GM12865 (cell line): ENCODE results near the gene PSAPL1.
"Not testable (repeated sequence)": the region's sequence is repeated elsewhere in the genome, so short reads cannot be mapped to it uniquely, and the experiment has no call there.

Experiments used
- DNase-seq: peaks from one replicate; pipeline ENCODE4 v3.0.0; 2010; ENCODE audit warnings: low read depth
- H3K4me3 ChIP-seq: 2 replicates; pipeline ENCODE4 v1.5.1; 2011; ENCODE audit warnings: mild to moderate bottlenecking, low read depth, low read length, control low read depth
- TF ChIP-seq, protein P1 (sequence below): IDR thresholded peaks from 2 replicates; pipeline ENCODE4 v1.5.1; 2011; ENCODE audit warnings: low read length, control low read depth, low read depth, inconsistent platforms; ENCODE audit not compliant: insufficient read depth; ENCODE audit errors: missing control alignments

PSAPL1 gene

GRCh38 chr4:7460566-7460965, 25.8 kb upstream of the PSAPL1 start:
- DNase-seq: no peak
- H3K4me3 ChIP-seq: no peak overlapping the region
- TF ChIP-seq, protein P1, sequence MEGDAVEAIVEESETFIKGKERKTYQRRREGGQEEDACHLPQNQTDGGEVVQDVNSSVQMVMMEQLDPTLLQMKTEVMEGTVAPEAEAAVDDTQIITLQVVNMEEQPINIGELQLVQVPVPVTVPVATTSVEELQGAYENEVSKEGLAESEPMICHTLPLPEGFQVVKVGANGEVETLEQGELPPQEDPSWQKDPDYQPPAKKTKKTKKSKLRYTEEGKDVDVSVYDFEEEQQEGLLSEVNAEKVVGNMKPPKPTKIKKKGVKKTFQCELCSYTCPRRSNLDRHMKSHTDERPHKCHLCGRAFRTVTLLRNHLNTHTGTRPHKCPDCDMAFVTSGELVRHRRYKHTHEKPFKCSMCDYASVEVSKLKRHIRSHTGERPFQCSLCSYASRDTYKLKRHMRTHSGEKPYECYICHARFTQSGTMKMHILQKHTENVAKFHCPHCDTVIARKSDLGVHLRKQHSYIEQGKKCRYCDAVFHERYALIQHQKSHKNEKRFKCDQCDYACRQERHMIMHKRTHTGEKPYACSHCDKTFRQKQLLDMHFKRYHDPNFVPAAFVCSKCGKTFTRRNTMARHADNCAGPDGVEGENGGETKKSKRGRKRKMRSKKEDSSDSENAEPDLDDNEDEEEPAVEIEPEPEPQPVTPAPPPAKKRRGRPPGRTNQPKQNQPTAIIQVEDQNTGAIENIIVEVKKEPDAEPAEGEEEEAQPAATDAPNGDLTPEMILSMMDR: no peak

DNA sequence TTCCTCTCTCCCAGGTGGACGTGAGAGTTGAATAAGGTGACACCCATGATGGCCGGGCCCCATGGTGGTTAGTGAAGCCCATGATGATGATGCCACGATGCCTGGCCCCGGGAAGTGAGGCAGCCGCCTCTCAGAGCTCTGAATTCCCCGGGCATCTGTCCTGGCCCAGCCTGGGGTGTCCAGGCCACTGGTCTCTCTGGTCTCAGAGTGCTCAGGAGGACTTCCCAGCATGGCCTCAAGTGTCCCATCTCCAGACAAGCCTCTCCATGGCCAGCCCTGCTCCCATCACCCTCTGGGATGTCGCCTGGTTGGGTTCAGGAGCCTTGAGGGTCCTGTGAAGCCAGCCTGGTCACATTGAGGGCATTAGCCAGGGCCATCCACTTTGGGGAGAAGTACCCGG, 24.7 kb upstream of the PSAPL1 start:
- no peak for DNase-seq
- H3K4me3 ChIP-seq: no peak overlapping the region
- TF ChIP-seq, protein P1: no peak

- no peak for DNase-seq
- TF ChIP-seq, protein P1: no peak
- H3K4me3 ChIP-seq: no peak overlapping the region
These were observed 23.7 kb upstream of the PSAPL1 start for GRCh38 chr4:7458477-7458876.

- DNase-seq: no peak
- no peak overlapping the region for H3K4me3 ChIP-seq
- TF ChIP-seq, protein P1: no peak
These were observed 23.3 kb upstream of the PSAPL1 start for GRCh38 chr4:7458066-7458425.

DNA sequence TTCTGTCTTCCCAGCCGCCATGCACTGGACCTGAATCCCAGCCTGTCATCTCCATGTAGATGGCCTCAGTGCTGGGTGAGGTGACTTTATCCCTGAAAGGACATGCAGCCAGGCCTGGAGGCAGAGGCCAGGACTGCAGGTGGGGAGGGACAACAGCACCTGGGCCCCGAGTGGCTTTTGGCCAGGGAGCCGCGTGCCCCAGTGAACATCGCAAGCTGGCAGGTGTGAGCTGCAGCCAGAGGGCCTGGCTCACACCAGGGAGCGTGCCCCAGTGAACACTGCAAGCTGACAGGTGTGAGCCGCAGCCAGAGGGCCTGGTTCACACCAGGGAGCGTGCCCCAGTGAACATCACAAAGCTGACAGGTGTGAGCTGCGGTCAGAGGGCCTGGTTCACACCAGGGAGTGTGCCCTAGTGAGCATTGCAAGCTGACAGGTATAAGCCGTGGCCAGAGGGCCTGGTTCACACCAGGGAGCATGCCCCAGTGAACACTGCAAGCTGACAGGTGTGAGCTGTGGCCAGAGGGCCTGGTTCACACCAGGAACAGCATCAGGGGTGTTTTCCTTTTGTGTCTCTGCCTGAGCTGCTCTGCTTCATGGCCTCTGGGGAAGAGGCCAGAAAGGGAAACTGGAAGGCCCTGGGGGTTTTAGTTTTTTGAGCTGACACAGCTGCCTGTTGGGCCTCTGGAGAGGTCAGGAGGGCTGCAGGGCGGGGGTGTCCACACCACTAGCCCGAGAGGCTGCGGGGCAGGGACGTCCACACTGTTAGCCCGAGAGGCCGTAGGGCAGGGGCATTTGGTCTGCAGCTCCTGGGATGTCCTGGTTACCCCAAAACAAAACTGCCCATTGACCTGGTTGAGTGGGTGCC, 22.7 kb upstream of the PSAPL1 start:
- no peak overlapping the region for H3K4me3 ChIP-seq
- DNase-seq: no peak

DNA sequence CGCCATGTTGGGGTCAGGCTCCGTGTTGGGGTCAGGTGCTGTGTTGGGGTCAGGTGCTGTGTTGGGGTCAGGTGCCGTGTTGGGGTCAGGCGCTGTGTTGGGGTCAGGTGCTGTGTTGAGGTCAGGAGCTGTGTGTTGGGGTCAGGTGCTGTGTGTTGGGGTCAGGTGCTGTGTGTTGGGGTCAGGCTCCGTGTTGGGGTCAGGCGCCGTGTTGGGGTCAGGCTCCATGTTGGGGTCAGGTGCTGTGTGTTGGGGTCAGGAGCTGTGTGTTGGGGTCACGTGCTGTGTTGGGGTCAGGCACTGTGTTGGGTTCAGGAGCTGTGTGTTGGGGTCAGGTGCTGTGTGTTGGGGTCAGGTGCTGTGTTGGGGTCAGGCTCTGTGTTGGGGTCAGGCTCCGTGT, 18.1 kb upstream of the PSAPL1 start:
- not testable (repeated sequence) for DNase-seq, H3K4me3 ChIP-seq

More for the DNA sequence above, 22.7 kb upstream of the PSAPL1 start:
- TF ChIP-seq, protein P1: no peak

DNA sequence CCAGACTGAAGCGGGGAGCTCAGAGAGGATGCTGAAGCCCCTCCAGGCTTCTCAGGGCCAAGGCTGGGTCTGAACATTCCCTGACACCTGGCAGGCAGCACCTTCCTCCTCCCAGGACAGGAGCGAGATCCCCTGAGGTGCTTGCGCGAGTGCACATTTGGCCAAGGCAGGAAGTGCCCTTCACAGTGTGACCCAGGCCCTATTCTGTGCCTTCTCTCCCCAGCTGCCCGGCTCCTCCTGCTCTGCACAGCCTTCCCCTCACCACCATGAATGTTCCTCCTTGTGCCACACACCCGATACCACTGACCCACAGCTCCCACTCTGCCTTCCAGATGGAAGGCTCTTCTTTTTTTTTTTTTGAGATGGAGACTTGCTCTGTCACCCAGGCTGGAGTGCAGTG, 17.1 kb upstream of the PSAPL1 start:
- no peak overlapping the region for H3K4me3 ChIP-seq
- TF ChIP-seq, protein P1: no peak
- no peak for DNase-seq
